ENCODE measurements around the gene ERC1.

- TF ChIP-seq POLR2A (IDR thresholded peaks at IDR 0.05; ENCODE audit: low read depth, low read length) (no peak), POU2F2 (IDR thresholded peaks at IDR 0.05; ENCODE audit: low read depth, low read length) (no peak), TAF1 (IDR thresholded peaks at IDR 0.05; ENCODE audit: low read depth, low read length) (no peak)
These were observed 548.1 kb downstream of the ERC1 start for GRCh38 chr12:1539135-1539534.
